SH-SY5Y (cell line): ENCODE results near the gene BCAT1.

Experiments used
- GATA2 ChIP-seq: IDR thresholded peaks from 2 replicates; pipeline ENCODE4 v1.6.1; 2011; ENCODE audit warnings: mild to moderate bottlenecking, low read depth, low read length
- GATA3 ChIP-seq: IDR thresholded peaks from 2 replicates; pipeline ENCODE4 v1.6.1; 2011; ENCODE audit warnings: low read depth, mild to moderate bottlenecking, low read length, moderate library complexity

- TF ChIP-seq GATA3 (no peak), GATA2 (no peak)
These were observed 21.3 kb upstream of the BCAT1 start for GRCh38 chr12:24970177-24970576.
